Endodermal cell (in vitro differentiated cells): ENCODE data around the gene LRRC74B. TPM values are rescaled to one million over a fixed set of nuclear protein-coding genes. Genes with fewer than 3 reads are reported as not detected.
"Not testable (repeated sequence)": the region's sequence is repeated elsewhere in the genome, so short reads cannot be mapped to it uniquely, and the experiment has no call there.

Experiments used
- DNase-seq: peaks from one replicate; pipeline ENCODE4 v3.0.0-alpha.2; 2017
- H3K27ac ChIP-seq: 2 replicates; pipeline ENCODE4 v1.5.1; 2013; ENCODE audit warnings: mild to moderate bottlenecking, low read depth, low read length, moderate library complexity
- H3K27me3 ChIP-seq: 2 replicates; pipeline ENCODE4 v1.6.1; 2013; ENCODE audit warnings: mild to moderate bottlenecking, low read length, moderate library complexity; ENCODE audit not compliant: insufficient read depth, control insufficient read depth, poor library complexity, severe bottlenecking
- H3K36me3 ChIP-seq: 2 replicates; pipeline ENCODE4 v1.7.0; 2013; ENCODE audit warnings: mild to moderate bottlenecking, low read length, moderate library complexity; ENCODE audit not compliant: control insufficient read depth, insufficient read depth
- H3K4me1 ChIP-seq: one replicate; pipeline ENCODE4 v1.7.0; 2013; ENCODE audit warnings: low read length; ENCODE audit not compliant: control insufficient read depth, insufficient read depth
- H3K4me3 ChIP-seq: 2 replicates; pipeline ENCODE4 v1.5.1; 2013; ENCODE audit warnings: mild to moderate bottlenecking, low read length, moderate library complexity
- H3K9ac ChIP-seq: 2 replicates; pipeline ENCODE4 v1.6.1; 2013; ENCODE audit warnings: mild to moderate bottlenecking, low read length, moderate library complexity; ENCODE audit not compliant: poor library complexity, severe bottlenecking; ENCODE audit errors: extremely low read depth
- H3K9me3 ChIP-seq: 2 replicates; pipeline ENCODE4 v1.6.1; 2013; ENCODE audit warnings: mild to moderate bottlenecking, low read length, moderate library complexity; ENCODE audit not compliant: control insufficient read depth
- H3K27ac Mint-ChIP-seq: 2 replicates; pipeline ENCODE4 v1.8.0; 2020; ENCODE audit warnings: mixed read lengths
- H3K27me3 Mint-ChIP-seq: 2 replicates; pipeline ENCODE4 v1.8.0; 2021; ENCODE audit warnings: mild to moderate bottlenecking, mixed read lengths; ENCODE audit not compliant: insufficient read depth
- H3K36me3 Mint-ChIP-seq: 2 replicates; pipeline ENCODE4 v1.8.0; 2020; ENCODE audit warnings: low read depth, mixed read lengths
- H3K4me1 Mint-ChIP-seq: 2 replicates; pipeline ENCODE4 v1.8.0; 2020; ENCODE audit warnings: mixed read lengths
- H3K4me3 Mint-ChIP-seq: 2 replicates; pipeline ENCODE4 v1.8.0; 2020; ENCODE audit warnings: mild to moderate bottlenecking, moderate library complexity, mixed read lengths
- H3K9me3 Mint-ChIP-seq: 2 replicates; pipeline ENCODE4 v1.8.0; 2020; ENCODE audit warnings: mild to moderate bottlenecking, mixed read lengths
- CTCF ChIP-seq: fragments of 200-600 bp; sonication (generic); conservative IDR thresholded peaks from 2 replicates; pipeline ENCODE4 v1.5.0; 2021; ENCODE audit warnings: antibody characterized with exemption, mild to moderate bottlenecking
- WGBS, 2 experiments: methylation state at CpG; one replicate each; pipeline versions ENCODE4 v1.1.5 to v1.1.7; 2013; ENCODE audit warnings: missing lambda C conversion rate in 2 of 2, mixed read lengths in 1 of 2; ENCODE audit not compliant: insufficient coverage in 1 of 2, insufficient read length in 1 of 2; 5-methylcytosine and 5-hydroxymethylcytosine counted together
- total RNA-seq, 2 donors: library from RNA; stranded (reverse); fragmentation: NEBNext Ultra II Directional in 1 of 2; extraction: Animal tissue kit (Norgen Biotek cat#: 25700) in 1 of 2; gene quantifications; 2 replicates in 1 of 2; 3 replicates in 1 of 2; pipeline ENCODE4 v1.2.1, GENCODE V29; 2021

The LRRC74B gene
- total RNA-seq, 2 donors from 2014 or later, result not detected

- Histone ChIP-seq H3K27ac (no peak overlapping the region), H3K4me1 (no peaks in the 10 kb centered on the region), H3K9ac (no peak overlapping the region), H3K9me3 (no peaks in the 10 kb centered on the region), H3K36me3 (no peaks in the 10 kb centered on the region), H3K4me3 (no peak overlapping the region), H3K27me3 (no peaks in the 10 kb centered on the region)
- Mint-ChIP-seq H3K27me3 (peaks cover 2% of the 10 kb centered on the region), H3K9me3 (peaks cover 5% of the 10 kb centered on the region), H3K4me3 (no peak overlapping the region), H3K27ac (no peak overlapping the region), H3K4me1 (peaks cover 5% of the 10 kb centered on the region), H3K36me3 (no peaks in the 10 kb centered on the region)
- 82 to 100% methylated on average over 2 to 6 of the region's 6 CpGs for WGBS, 2 experiments
- no peak for TF ChIP-seq CTCF
- DNase-seq, result no peak
Observed at GRCh38 chr22:21082248-21082647, 36.5 kb downstream of the LRRC74B start.

- H3K4me3 Mint-ChIP-seq, result no peak overlapping the region
- H3K9ac ChIP-seq, result no peak overlapping the region
- H3K27ac Mint-ChIP-seq, result no peak overlapping the region
- H3K4me1 ChIP-seq, result no peaks in the 10 kb centered on the region
- peaks cover 2% of the 10 kb centered on the region for H3K27me3 Mint-ChIP-seq
- WGBS, 2 experiments, result 91 to 95% methylated on average over 5 of the region's 5 CpGs
- no peak overlapping the region for H3K27ac ChIP-seq
- H3K9me3 Mint-ChIP-seq, result peaks cover 5% of the 10 kb centered on the region
- DNase-seq, result no peak
- TF ChIP-seq CTCF, result no peak
- H3K4me3 ChIP-seq, result no peak overlapping the region
- no peaks in the 10 kb centered on the region for H3K9me3 ChIP-seq
- H3K27me3 ChIP-seq, result no peaks in the 10 kb centered on the region
- H3K4me1 Mint-ChIP-seq, result no peaks in the 10 kb centered on the region
- H3K36me3 Mint-ChIP-seq, result no peaks in the 10 kb centered on the region
- no peaks in the 10 kb centered on the region for H3K36me3 ChIP-seq
Observed at GRCh38 chr22:21087119-21087518, 41.4 kb downstream of the LRRC74B start.

GRCh38 chr22:21087926-21088325 lies 42.2 kb downstream of the LRRC74B start:
- not testable (repeated sequence) for H3K4me1 ChIP-seq, H3K27ac ChIP-seq, H3K9ac ChIP-seq, H3K27me3 ChIP-seq, H3K36me3 Mint-ChIP-seq, H3K27me3 Mint-ChIP-seq, H3K9me3 ChIP-seq, H3K4me3 ChIP-seq, DNase-seq, H3K9me3 Mint-ChIP-seq, H3K4me1 Mint-ChIP-seq, H3K27ac Mint-ChIP-seq, H3K4me3 Mint-ChIP-seq, H3K36me3 ChIP-seq
- WGBS, 2 experiments, result 85 to 91% methylated on average over 8 to 11 of the region's 11 CpGs

- not testable (repeated sequence) for DNase-seq, H3K4me1 ChIP-seq, H3K36me3 ChIP-seq, H3K9ac ChIP-seq, H3K4me3 ChIP-seq, H3K9me3 ChIP-seq, H3K27me3 ChIP-seq, H3K9me3 Mint-ChIP-seq, H3K36me3 Mint-ChIP-seq, H3K4me3 Mint-ChIP-seq, H3K27ac ChIP-seq, H3K27me3 Mint-ChIP-seq, H3K27ac Mint-ChIP-seq
- peaks cover 12% of the 10 kb centered on the region for H3K4me1 Mint-ChIP-seq
- 94 to 95% methylated on average over 8 to 11 of the region's 11 CpGs for WGBS, 2 experiments
Observed at GRCh38 chr22:21091220-21091619, 45.5 kb downstream of the LRRC74B start.
